HG02885 (cell line): Measurements from ENCODE around the gene ETV5.

Source experiments
- ATAC-seq: cut with Tn5 transposase; IDR thresholded peaks from one replicate; pipeline ENCODE4 v1.9.1; 2021; ENCODE audit warnings: mild to moderate bottlenecking; ENCODE audit not compliant: unreplicated experiment, poor library complexity

The ETV5 gene

GRCh38 chr3:186097663-186098451 is 11.0 kb downstream of the ETV5 start:
- no peak for ATAC-seq

- ATAC-seq, result no peak
These were observed 11.6 kb downstream of the ETV5 start for GRCh38 chr3:186097317-186097662.

DNA sequence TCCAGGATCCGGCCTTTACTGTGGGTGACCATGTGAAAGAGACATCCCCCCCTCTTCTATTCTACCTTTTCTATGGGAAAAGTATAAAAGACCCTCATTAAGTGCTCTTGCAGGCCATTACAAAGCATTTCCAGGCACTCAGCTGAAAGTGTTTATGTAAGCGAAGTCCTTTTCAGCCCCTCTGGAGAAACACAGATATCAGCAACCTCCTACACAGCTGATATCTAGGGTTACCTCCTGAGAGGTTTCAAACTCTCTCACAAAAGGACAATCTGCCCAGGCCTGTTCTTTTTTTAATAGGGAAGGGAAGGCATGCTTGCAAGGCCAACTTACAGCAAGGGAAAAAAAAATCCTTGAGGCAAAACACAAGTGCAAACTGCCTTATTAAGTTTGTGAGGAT is 12.6 kb downstream of the ETV5 start:
- ATAC-seq, result no peak

DNA sequence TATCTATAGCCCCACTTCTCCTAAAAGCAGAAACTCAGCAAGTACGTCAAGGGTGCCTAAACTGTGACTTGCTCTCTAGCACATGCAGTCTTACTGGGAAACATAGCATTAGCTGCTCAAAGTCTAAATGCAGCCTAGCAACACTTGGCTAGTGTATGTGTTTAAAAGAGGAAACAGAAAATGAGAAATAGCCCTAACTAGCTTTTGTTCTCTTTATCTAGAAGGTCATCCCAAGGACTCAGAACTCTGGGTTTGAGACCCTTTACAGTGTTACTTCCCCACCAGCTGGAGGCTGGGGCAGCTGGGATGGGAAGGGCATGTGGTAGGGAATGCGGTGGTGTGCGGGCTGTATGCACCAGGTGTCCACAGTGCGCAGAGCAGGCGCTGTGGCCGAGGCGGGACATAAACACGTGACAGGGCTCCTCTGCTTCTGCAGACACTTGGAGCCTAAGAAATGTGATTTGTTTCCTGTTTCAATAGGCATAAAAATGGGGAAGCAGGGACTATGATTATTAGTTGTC is 13.3 kb downstream of the ETV5 start:
- ATAC-seq, result no peak

- no peak for ATAC-seq
These were observed 14.0 kb downstream of the ETV5 start for GRCh38 chr3:186094696-186095425.

- no peak for ATAC-seq
These were observed 14.6 kb downstream of the ETV5 start for GRCh38 chr3:186094271-186094670.

GRCh38 chr3:186093271-186093900 is 15.5 kb downstream of the ETV5 start:
- no peak for ATAC-seq

DNA sequence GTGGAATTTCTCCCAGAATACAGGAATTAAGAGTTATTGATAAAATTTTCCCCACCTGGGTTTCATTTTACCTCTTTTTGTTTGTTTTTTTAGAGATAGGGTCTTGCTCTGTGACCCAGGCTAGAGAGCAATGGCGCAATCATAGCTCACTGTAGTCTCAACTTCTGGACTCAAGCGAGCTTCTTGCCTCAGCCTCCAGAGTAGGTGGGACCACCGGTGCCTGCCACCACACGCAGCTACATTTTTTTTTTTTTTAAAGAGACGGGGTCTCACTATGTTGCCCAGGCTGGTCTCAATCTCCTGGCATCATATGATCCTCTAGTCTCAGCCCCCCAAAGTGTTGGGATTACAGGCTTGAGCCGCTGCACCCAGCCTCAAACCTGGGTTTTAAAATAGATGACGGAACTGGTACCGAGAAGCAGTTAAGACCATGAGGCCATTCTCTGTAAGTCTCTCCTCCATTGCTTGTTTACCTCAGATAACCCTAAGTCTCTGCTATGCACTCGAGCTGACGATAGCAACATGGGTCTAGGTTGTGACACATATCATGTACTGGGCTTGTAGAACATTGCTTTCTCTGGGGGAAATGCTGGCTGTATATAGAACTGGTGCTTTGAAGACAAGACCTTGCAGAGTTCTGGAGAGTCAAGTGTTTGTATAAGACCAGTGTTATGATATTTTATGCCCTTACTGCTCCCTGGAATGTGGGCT is 16.4 kb downstream of the ETV5 start:
- ATAC-seq, result no peak

DNA sequence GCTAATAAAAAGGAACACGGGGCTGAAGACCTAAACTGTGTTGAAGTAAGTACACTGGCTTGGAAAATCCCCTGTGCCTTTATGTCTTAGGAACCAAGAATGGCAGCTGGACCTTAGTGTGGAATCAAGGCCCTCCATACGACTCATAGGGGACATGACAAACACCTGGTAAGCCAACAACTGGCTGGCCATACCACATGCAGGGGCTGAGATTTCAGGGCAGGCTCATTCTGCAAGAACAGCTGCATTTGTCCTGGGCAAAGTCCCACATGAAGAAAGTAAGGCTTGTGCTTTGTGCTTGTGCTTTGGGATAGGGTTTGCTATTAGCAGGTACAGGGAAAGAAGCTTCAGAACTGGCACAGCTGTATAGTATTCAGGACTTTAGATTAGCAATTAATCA is 18.0 kb downstream of the ETV5 start:
- ATAC-seq, result no peak

DNA sequence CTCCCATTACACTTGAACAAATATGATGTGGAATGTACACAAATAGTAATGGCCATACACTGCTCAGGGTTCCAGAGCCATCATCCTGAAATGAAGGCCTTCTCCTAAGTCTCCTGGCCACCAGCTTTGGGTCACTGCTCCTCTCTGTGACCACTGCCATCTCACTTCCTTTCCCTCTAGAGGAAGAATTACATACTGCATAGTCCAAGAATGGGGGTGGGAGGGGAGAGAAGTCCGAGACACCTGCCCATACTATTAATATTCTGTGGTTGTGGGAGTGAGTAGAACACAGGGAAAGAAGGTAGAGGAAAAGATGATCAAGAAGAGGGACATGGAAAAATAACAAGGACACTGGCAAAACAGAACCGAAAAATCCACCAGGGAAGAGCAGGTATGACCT is 20.6 kb downstream of the ETV5 start:
- no peak for ATAC-seq

- no peak for ATAC-seq
These were observed 24.6 kb downstream of the ETV5 start for GRCh38 chr3:186084264-186084663.

DNA sequence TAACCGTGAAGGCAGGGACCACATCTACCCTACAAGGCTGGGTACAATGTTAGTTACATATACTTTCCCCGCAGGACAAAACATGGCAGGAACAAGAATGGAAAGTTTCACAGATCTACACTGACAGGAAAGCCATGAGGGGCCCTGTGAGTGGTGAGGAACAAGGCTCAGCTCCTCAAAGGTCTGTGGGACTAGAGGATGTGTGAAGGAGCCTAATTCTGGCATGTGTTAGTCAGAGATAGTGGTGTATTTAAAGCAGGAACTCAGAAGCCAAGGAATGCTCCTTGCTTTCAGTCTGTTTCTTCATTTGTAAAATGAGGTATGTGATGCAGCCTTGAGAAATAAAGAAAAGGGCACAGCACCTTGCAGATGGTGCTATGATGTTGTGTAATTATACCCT is 25.1 kb downstream of the ETV5 start:
- ATAC-seq, result no peak

GRCh38 chr3:186082150-186082549 is 26.7 kb downstream of the ETV5 start:
- no peak for ATAC-seq

DNA sequence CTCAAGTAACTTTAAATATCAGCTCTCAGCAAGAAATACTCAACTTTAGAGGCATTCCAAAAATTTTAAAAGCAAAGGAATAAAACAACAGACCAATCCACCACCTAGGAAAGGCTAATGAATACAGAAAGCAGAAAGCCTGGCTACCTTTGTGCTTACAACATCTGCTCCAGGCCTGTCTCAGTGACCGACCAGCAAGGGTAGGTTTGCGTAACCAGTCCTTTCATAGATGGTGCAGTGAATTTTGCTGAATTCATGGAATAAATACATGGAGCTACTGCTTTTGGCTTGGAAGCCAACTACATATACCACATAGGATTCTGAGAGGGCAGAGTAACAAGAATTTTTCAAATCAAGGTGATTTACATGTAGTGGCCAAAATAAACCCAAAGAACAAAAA is 27.2 kb downstream of the ETV5 start:
- ATAC-seq, result no peak

DNA sequence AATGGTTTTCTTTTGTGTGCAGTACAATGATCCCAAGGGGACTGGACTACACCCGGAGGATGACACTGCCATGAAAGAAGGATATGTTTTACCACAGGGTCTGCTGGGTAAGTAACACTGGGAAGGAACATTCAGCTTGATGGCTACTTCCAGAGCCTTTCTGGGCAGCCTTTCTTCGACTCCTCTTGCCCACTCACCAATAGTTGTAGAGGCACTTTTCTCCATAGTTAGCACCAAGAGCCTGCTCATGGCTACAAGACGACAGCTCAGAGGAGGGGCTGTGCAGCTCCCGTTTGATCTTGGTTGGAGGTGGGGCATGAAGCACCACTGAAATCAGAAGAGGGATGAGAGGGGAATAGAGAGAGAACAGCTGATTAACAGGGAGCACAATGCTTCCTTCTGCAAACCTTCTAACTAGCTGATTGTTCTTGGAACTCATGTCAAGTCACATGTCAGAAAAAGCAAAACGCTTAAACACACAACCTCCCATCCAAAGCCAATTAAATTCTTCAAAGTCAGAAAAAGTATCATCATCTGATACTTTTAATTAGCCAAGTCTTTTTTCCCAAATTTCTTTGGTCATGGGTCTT is 27.9 kb downstream of the ETV5 start:
- ATAC-seq, result no peak

DNA sequence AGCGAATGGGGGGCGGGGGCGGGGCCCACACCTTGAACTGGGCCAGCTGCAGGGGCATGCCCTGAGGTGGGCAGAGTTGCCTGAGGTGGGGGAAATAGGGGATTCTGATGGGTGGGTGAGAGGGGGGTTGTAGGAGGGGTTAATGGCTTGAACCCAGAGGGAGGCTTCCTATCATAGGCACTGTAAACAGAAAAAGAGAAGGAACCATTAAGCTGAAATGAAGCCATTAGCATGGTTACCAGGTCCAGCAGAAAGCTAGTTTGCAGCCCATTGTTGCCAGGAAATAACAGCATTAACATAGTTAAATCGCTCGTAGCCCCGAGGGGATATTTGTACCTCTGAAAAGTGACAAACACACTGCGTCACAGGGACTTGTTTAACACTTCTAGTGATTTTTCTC is 29.0 kb downstream of the ETV5 start:
- no peak for ATAC-seq

- ATAC-seq, result no peak
These were observed 31.4 kb downstream of the ETV5 start for GRCh38 chr3:186077466-186077865.

DNA sequence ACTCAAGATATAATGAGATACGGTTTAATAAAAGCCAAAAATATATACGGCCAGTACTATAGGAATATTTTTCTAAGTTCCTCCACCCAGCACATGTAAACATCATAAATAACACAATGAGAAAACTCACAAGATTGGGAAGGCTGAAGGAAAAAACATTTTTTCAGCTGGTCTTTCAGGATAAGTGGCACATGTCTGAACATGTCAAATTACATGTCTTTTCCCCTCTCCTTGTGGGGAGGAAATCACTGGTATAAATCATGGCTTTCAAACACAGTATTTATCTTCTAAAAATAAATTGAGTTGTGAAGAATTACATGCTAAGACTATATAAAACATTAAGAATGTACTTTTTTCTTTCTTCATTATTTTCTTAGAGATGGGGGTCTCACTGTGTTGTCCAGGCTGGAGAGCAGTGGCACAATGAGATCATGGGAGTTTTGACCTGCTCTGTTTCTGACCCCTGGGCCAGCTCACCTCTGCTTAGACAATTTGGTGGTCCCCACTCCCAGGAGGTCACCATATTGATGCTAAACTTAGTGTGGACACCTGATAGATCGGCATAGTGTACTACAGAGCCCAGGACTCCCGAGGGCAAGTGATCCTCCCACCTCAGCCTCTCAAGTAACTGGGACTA is 32.8 kb downstream of the ETV5 start:
- no peak for ATAC-seq

DNA sequence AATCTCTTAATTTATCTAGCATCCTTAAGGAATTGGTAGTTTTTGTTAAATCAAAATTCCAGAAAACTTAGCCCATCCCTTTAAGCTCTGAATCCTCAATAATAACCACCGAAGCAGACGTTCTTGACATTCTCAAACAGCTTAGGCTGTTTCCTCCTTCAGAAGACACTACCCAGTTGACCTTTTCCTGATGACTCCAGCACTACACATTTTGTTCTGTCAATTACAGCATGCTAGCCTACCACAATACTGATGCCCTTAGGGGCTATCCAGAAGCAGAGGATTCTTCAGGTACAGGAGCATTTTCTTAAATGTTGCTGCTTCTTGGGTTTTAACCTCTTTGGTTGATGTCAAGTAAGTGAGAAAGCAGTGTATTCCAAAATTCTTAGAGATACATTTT is 33.4 kb downstream of the ETV5 start:
- no peak for ATAC-seq

DNA sequence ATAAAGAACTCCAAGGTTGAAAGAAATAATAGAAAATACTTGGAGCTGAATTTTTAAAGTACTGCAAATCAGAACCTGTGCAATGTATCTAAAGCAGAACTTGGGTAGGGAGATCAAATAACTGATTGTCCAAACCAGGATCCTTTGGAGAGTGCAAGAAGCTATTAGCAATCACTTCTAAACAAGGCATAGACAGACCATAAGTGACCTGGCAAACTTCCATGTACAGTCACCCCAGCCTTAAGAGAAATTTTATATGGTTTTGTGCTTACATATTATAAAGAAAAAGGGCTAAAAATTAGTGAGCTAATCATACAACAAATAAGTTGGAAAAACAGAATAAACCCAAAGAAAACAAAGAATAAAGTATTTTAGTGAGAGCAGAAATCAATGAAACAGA is 35.2 kb downstream of the ETV5 start:
- ATAC-seq, result no peak
